SK-N-SH (cell line): ENCODE results near the gene VWF. TPM values are rescaled to one million over a fixed set of nuclear protein-coding genes. Genes with fewer than 3 reads are reported as not detected.

Experiments
- CTCF ChIA-PET: fragments of 300-600, 350-600 bp; formaldehyde crosslinking; extraction: SDS; loops from one replicate; lab custom pipeline; 2021; lab: Yijun Ruan, JAX
- POLR2A ChIA-PET: fragments of 350-600 bp; sonication (Branson Sonifier 250); formaldehyde crosslinking; extraction: SDS; loops from one replicate; lab custom pipeline; 2020; ENCODE audit warnings: antibody characterized with exemption, inconsistent platforms; lab: Yijun Ruan, JAX
- DNase-seq: peaks from one replicate; pipeline ENCODE4 v3.0.0; 2012
- H2AFZ ChIP-seq: fragments of 200-600 bp; sonication (generic); 2 replicates; pipeline ENCODE4 v1.8.1; 2016; ENCODE audit warnings: antibody characterized with exemption, mild to moderate bottlenecking, low read depth
- H3F3A ChIP-seq: fragments of 200-600 bp; sonication (generic); replicated peaks from 2 replicates; pipeline ENCODE3; 2016; ENCODE audit warnings: antibody characterized with exemption, mild to moderate bottlenecking; ENCODE audit not compliant: insufficient read depth
- H3K27ac ChIP-seq, 2 experiments: fragments of 200-500 bp in 1 of 2; fragments of 200-600 bp in 1 of 2; sonication (Bioruptor generic) in 1 of 2; sonication (generic), shearing (Covaris generic) in 1 of 2; 2 replicates each; pipeline versions ENCODE4 v1.5.1 to v1.6.1; 2014 to 2016; ENCODE audit warnings: low read depth in 2 of 2, inconsistent platforms in 1 of 2, low read length in 1 of 2, mild to moderate bottlenecking in 1 of 2, mixed read lengths in 1 of 2
- H3K27me3 ChIP-seq: fragments of 200-600 bp; sonication (generic), shearing (Covaris generic); 2 replicates; pipeline ENCODE4 v1.6.1; 2016; ENCODE audit warnings: mixed run types; ENCODE audit not compliant: insufficient read depth
- H3K36me3 ChIP-seq, 2 experiments: fragments of 200-500 bp in 1 of 2; fragments of 200-600 bp in 1 of 2; sonication (Bioruptor generic) in 1 of 2; sonication (generic) in 1 of 2; replicated peaks in 1 of 2; 2 replicates each; pipeline versions ENCODE3 to v1.5.1; 2014 to 2016; ENCODE audit warnings: low read length in 1 of 2, mild to moderate bottlenecking in 1 of 2; ENCODE audit not compliant: insufficient read depth in 2 of 2, control insufficient read depth in 1 of 2
- H3K4me1 ChIP-seq, 2 experiments: fragments of 200-500 bp in 1 of 2; fragments of 200-600 bp in 1 of 2; sonication (Bioruptor generic) in 1 of 2; sonication (generic), shearing (Covaris generic) in 1 of 2; 2 replicates each; pipeline versions ENCODE4 v1.5.1 to v1.6.1; 2014 to 2016; ENCODE audit warnings: low read depth in 1 of 2, low read length in 1 of 2, mixed run types in 1 of 2; ENCODE audit not compliant: insufficient read depth in 2 of 2, control insufficient read depth in 1 of 2
- H3K4me2 ChIP-seq: fragments of 200-600 bp; sonication (generic), shearing (Covaris generic); 2 replicates; pipeline ENCODE4 v1.6.1; 2017; ENCODE audit warnings: mixed run types
- H3K4me3 ChIP-seq, 2 experiments: fragments of 200-500 bp in 1 of 2; fragments of 200-600 bp in 1 of 2; sonication (Bioruptor generic) in 1 of 2; sonication (generic), shearing (Covaris generic) in 1 of 2; 2 replicates each; pipeline versions ENCODE4 v1.5.1 to v1.8.1; 2014 to 2016; ENCODE audit warnings: low read depth in 2 of 2, inconsistent platforms in 1 of 2, low read length in 1 of 2, mild to moderate bottlenecking in 1 of 2, mixed read lengths in 1 of 2, moderate library complexity in 1 of 2
- H3K79me2 ChIP-seq: fragments of 200-600 bp; sonication (generic); 2 replicates; pipeline ENCODE4 v1.8.1; 2017; ENCODE audit warnings: mild to moderate bottlenecking; ENCODE audit not compliant: insufficient read depth
- H3K9ac ChIP-seq: fragments of 200-600 bp; sonication (generic); 2 replicates; pipeline ENCODE4 v1.6.1; 2017; ENCODE audit warnings: mixed run types
- H3K9me2 ChIP-seq: fragments of 200-600 bp; sonication (generic); 2 replicates; pipeline ENCODE4 v1.6.1; 2017; ENCODE audit warnings: mixed run types
- H3K9me3 ChIP-seq: fragments of 200-600 bp; sonication (generic); 2 replicates; pipeline ENCODE4 v1.6.1; 2017; ENCODE audit warnings: mixed run types, mild to moderate bottlenecking, moderate library complexity
- H4K20me1 ChIP-seq: fragments of 200-600 bp; sonication (generic); 2 replicates; pipeline ENCODE4 v1.6.1; 2017; ENCODE audit warnings: mild to moderate bottlenecking, mixed run types; ENCODE audit not compliant: insufficient read depth
- CHD2 ChIP-seq: fragments of 150-350 bp; IDR thresholded peaks from 2 replicates; pipeline ENCODE4 v1.6.1; 2018; ENCODE audit warnings: low read length; ENCODE audit not compliant: partially characterized antibody
- ELF1 ChIP-seq: IDR thresholded peaks from 2 replicates; pipeline ENCODE4 v1.4.0; 2012
- FOXM1 ChIP-seq: IDR thresholded peaks from 2 replicates; pipeline ENCODE4 v1.4.0; 2012; ENCODE audit warnings: low read depth, mild to moderate bottlenecking
- GABPA ChIP-seq: IDR thresholded peaks from 2 replicates; pipeline ENCODE4 v1.4.0; 2012; ENCODE audit warnings: low read depth, mild to moderate bottlenecking
- MXI1 ChIP-seq: IDR thresholded peaks from 2 replicates; pipeline ENCODE4 v1.6.1; 2012; ENCODE audit warnings: mild to moderate bottlenecking, low read depth, low read length, improper control_type of control experiment
- NFIC ChIP-seq: IDR thresholded peaks from 2 replicates; pipeline ENCODE4 v1.4.0; 2012; ENCODE audit warnings: borderline replicate concordance
- RAD21 ChIP-seq: IDR thresholded peaks from 2 replicates; pipeline ENCODE4 v1.6.1; 2012; ENCODE audit warnings: mild to moderate bottlenecking, low read length
- SMC3 ChIP-seq: IDR thresholded peaks from 2 replicates; pipeline ENCODE4 v1.6.1; 2012; ENCODE audit warnings: low read depth, low read length, improper control_type of control experiment
- TEAD4 ChIP-seq: IDR thresholded peaks from 2 replicates; pipeline ENCODE4 v1.4.0; 2012; ENCODE audit warnings: mild to moderate bottlenecking, borderline replicate concordance; ENCODE audit not compliant: insufficient read depth
- WGBS: methylation state at CpG from one replicate; pipeline ENCODE4 v1.1.6; 2017; ENCODE audit warnings: low lambda C conversion rate; 5-methylcytosine and 5-hydroxymethylcytosine counted together
- polyA plus RNA-seq, 3 experiments: library from polyadenylated mRNA; depleted of rRNA; stranded (reverse); fragments of >200 nt; gene quantifications; 2 replicates each; pipeline ENCODE4 v1.2.3, GENCODE V29; 2012
- TF ChIP-seq, protein P1 (sequence below): IDR thresholded peaks from 2 replicates; pipeline ENCODE4 v1.4.0; 2012; ENCODE audit warnings: low read depth
- TF ChIP-seq, protein P2 (sequence below): IDR thresholded peaks from 2 replicates; pipeline ENCODE4 v1.4.0; 2012; ENCODE audit warnings: low read depth, borderline replicate concordance
- TF ChIP-seq, protein P3 (sequence below): IDR thresholded peaks from 2 replicates; pipeline ENCODE4 v1.6.1; 2012; ENCODE audit warnings: mild to moderate bottlenecking, low read depth, low read length, moderate library complexity

VWF gene
- polyA plus RNA-seq, 1 of the 3 experiments (the other 2 are of a cell fraction) = 0.12 TPM

DNA sequence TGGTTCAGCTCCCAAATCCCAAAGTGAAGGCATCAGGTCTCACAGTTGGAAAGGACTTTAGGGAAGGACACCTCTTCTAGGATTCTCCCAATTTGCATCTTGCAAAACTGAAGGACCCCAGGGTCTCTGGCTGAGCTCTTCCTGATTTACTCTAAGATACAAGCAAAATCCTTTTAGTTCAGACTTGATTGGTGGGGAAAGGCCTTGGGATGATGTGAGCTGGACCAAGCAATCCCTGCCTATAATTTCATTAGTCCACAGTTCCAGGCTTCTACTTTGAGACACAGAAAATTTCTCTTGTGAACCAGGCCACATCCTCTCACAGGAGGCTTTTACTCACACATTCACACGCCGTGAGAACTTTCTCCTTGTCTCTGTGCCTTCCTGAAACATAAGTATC, 23.6 kb upstream of the VWF start:
- no peak overlapping the region for H3K4me2 ChIP-seq
- ChIA-PET CTCF (no interaction called here), POLR2A (no interaction called here)
- TF ChIP-seq, protein P1, sequence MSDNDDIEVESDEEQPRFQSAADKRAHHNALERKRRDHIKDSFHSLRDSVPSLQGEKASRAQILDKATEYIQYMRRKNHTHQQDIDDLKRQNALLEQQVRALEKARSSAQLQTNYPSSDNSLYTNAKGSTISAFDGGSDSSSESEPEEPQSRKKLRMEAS = no peak
- no peak for TF ChIP-seq SMC3
- TF ChIP-seq TEAD4 = no peak
- no peaks in the 10 kb centered on the region for H3K36me3 ChIP-seq
- 92% methylated on average over 2 of the region's 2 CpGs for WGBS
- no peak for DNase-seq
- H3K9me3 ChIP-seq = no peaks in the 10 kb centered on the region
- no peaks in the 10 kb centered on the region for H3K27me3 ChIP-seq
- no peaks in the 10 kb centered on the region for H3K79me2 ChIP-seq
- no peak overlapping the region for H2AFZ ChIP-seq
- H3K4me3 ChIP-seq = no peak overlapping the region
- no peaks in the 10 kb centered on the region for H3K9me2 ChIP-seq
- H3K9ac ChIP-seq = no peak overlapping the region
- H3K4me1 ChIP-seq = peaks cover 0 to 7% of the 10 kb centered on the region in 2 experiments; a peak in 1 of 4 replicates
- no peaks in the 10 kb centered on the region for H4K20me1 ChIP-seq
- no peaks in the 10 kb centered on the region for H3F3A ChIP-seq
- peak overlapping the region in 1 of 2 experiments; percentile 17; a peak in 1 of 4 replicates for H3K27ac ChIP-seq

DNA sequence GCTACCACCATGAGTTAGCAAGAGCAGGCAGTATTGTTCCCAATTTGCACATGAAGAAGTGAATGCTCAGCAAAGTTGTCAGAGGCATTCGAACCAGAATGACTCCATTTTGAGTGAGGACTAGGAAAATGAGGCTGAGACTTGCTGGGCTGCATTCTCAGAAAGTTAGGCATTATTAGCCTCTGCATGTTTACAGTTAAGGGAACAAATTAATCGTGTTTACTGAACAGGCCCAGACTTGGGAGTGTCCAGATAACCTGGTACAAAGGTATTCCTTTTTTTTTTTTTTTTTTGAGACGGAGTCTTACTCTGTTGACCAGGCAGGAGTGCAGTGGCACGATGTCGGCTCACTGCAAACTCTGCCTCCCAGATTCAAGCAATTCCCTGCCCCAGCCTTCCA, 22.5 kb upstream of the VWF start:
- H3K4me2 ChIP-seq = no peak overlapping the region
- H3K9me2 ChIP-seq = no peaks in the 10 kb centered on the region
- TF ChIP-seq RAD21 (no peak), ELF1 (no peak), NFIC (no peak), SMC3 (no peak), GABPA (no peak), CHD2 (no peak), MXI1 (no peak), FOXM1 (no peak)
- TF ChIP-seq, protein P2, sequence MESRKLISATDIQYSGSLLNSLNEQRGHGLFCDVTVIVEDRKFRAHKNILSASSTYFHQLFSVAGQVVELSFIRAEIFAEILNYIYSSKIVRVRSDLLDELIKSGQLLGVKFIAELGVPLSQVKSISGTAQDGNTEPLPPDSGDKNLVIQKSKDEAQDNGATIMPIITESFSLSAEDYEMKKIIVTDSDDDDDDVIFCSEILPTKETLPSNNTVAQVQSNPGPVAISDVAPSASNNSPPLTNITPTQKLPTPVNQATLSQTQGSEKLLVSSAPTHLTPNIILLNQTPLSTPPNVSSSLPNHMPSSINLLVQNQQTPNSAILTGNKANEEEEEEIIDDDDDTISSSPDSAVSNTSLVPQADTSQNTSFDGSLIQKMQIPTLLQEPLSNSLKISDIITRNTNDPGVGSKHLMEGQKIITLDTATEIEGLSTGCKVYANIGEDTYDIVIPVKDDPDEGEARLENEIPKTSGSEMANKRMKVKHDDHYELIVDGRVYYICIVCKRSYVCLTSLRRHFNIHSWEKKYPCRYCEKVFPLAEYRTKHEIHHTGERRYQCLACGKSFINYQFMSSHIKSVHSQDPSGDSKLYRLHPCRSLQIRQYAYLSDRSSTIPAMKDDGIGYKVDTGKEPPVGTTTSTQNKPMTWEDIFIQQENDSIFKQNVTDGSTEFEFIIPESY = no peak
- TF ChIP-seq, protein P3, sequence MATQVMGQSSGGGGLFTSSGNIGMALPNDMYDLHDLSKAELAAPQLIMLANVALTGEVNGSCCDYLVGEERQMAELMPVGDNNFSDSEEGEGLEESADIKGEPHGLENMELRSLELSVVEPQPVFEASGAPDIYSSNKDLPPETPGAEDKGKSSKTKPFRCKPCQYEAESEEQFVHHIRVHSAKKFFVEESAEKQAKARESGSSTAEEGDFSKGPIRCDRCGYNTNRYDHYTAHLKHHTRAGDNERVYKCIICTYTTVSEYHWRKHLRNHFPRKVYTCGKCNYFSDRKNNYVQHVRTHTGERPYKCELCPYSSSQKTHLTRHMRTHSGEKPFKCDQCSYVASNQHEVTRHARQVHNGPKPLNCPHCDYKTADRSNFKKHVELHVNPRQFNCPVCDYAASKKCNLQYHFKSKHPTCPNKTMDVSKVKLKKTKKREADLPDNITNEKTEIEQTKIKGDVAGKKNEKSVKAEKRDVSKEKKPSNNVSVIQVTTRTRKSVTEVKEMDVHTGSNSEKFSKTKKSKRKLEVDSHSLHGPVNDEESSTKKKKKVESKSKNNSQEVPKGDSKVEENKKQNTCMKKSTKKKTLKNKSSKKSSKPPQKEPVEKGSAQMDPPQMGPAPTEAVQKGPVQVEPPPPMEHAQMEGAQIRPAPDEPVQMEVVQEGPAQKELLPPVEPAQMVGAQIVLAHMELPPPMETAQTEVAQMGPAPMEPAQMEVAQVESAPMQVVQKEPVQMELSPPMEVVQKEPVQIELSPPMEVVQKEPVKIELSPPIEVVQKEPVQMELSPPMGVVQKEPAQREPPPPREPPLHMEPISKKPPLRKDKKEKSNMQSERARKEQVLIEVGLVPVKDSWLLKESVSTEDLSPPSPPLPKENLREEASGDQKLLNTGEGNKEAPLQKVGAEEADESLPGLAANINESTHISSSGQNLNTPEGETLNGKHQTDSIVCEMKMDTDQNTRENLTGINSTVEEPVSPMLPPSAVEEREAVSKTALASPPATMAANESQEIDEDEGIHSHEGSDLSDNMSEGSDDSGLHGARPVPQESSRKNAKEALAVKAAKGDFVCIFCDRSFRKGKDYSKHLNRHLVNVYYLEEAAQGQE = no peak
- TF ChIP-seq, protein P1 = no peak
- TF ChIP-seq, all 33 proteins: peak for 0
- H2AFZ ChIP-seq = no peak overlapping the region
- no peaks in the 10 kb centered on the region for H3K9me3 ChIP-seq
- WGBS = 77% methylated on average over 5 of the region's 5 CpGs
- H3K4me1 ChIP-seq = peaks cover 0 to 7% of the 10 kb centered on the region in 2 experiments; a peak in 1 of 4 replicates
- no peak for DNase-seq
- CTCF ChIA-PET = no interaction called here
- POLR2A ChIA-PET = no interaction called here
- no peak overlapping the region for H3K27ac ChIP-seq
- H4K20me1 ChIP-seq = no peaks in the 10 kb centered on the region
- no peaks in the 10 kb centered on the region for H3K36me3 ChIP-seq
- H3F3A ChIP-seq = no peaks in the 10 kb centered on the region
- H3K9ac ChIP-seq = no peak overlapping the region
- H3K4me3 ChIP-seq = no peak overlapping the region
- H3K27me3 ChIP-seq = no peaks in the 10 kb centered on the region
- no peaks in the 10 kb centered on the region for H3K79me2 ChIP-seq
